ENCODE results near the gene GLRX3. TPM values are rescaled to one million over a fixed set of nuclear protein-coding genes. Genes with fewer than 3 reads are reported as not detected.

The GLRX3 gene
- total and polyA plus RNA-seq, 2 of the 13 experiments (the other 11 are each of a cell fraction or from before 2014, with no cell fraction given), result 91.4 to 135 TPM

- peak; percentile 87; the same call in 1 of the 2 replicates for TF ChIP-seq TGIF2 (CRISPR knock-in tag; IDR thresholded peaks at IDR 0.05)
- TF ChIP-seq ZHX2 (IDR thresholded peaks at IDR 0.05; ENCODE audit: low read depth), result 0 out of 2 replicates have a peak, but pooled peaks have one; percentile 6
- TF ChIP-seq ZHX2 (CRISPR knock-in tag; IDR thresholded peaks at IDR 0.05; ENCODE audit: borderline replicate concordance), result no peak
- no peak for TF ChIP-seq LCORL (IDR thresholded peaks at IDR 0.05)
- peak; percentile 3; the same call in 1 of the 2 replicates for TF ChIP-seq LCORL (CRISPR knock-in tag; IDR thresholded peaks at IDR 0.05)
- no peak for TF ChIP-seq FOXA3 (CRISPR knock-in tag; IDR thresholded peaks at IDR 0.05)
- TF ChIP-seq MIXL1 (CRISPR knock-in tag; IDR thresholded peaks at IDR 0.05), result peak; percentile 6; the same call in 1 of the 2 replicates
- TF ChIP-seq, protein P1, sequence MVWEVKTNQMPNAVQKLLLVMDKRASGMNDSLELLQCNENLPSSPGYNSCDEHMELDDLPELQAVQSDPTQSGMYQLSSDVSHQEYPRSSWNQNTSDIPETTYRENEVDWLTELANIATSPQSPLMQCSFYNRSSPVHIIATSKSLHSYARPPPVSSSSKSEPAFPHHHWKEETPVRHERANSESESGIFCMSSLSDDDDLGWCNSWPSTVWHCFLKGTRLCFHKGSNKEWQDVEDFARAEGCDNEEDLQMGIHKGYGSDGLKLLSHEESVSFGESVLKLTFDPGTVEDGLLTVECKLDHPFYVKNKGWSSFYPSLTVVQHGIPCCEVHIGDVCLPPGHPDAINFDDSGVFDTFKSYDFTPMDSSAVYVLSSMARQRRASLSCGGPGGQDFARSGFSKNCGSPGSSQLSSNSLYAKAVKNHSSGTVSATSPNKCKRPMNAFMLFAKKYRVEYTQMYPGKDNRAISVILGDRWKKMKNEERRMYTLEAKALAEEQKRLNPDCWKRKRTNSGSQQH (CRISPR knock-in tag; IDR thresholded peaks at IDR 0.05; ENCODE audit: low read depth), result peak; percentile 73
- peak; percentile 47; the same call in 1 of the 2 replicates for TF ChIP-seq ZSCAN25 (CRISPR knock-in tag; IDR thresholded peaks at IDR 0.05)
- TF ChIP-seq, protein P2, sequence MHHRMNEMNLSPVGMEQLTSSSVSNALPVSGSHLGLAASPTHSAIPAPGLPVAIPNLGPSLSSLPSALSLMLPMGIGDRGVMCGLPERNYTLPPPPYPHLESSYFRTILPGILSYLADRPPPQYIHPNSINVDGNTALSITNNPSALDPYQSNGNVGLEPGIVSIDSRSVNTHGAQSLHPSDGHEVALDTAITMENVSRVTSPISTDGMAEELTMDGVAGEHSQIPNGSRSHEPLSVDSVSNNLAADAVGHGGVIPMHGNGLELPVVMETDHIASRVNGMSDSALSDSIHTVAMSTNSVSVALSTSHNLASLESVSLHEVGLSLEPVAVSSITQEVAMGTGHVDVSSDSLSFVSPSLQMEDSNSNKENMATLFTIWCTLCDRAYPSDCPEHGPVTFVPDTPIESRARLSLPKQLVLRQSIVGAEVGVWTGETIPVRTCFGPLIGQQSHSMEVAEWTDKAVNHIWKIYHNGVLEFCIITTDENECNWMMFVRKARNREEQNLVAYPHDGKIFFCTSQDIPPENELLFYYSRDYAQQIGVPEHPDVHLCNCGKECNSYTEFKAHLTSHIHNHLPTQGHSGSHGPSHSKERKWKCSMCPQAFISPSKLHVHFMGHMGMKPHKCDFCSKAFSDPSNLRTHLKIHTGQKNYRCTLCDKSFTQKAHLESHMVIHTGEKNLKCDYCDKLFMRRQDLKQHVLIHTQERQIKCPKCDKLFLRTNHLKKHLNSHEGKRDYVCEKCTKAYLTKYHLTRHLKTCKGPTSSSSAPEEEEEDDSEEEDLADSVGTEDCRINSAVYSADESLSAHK (CRISPR knock-in tag; IDR thresholded peaks at IDR 0.05; ENCODE audit: borderline replicate concordance), result no peak
- TF ChIP-seq, protein P3, sequence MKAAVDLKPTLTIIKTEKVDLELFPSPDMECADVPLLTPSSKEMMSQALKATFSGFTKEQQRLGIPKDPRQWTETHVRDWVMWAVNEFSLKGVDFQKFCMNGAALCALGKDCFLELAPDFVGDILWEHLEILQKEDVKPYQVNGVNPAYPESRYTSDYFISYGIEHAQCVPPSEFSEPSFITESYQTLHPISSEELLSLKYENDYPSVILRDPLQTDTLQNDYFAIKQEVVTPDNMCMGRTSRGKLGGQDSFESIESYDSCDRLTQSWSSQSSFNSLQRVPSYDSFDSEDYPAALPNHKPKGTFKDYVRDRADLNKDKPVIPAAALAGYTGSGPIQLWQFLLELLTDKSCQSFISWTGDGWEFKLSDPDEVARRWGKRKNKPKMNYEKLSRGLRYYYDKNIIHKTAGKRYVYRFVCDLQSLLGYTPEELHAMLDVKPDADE (CRISPR knock-in tag; IDR thresholded peaks at IDR 0.05), result peak; percentile 80; the same call in 1 of the 2 replicates
- 0 out of 2 replicates have a peak, but pooled peaks have one; percentile 20 for TF ChIP-seq ZNF567 (CRISPR knock-in tag; IDR thresholded peaks at IDR 0.05; ENCODE audit: borderline replicate concordance)
- peak; percentile 13; the same call in 1 of the 2 replicates for TF ChIP-seq ZNF235 (CRISPR knock-in tag; IDR thresholded peaks at IDR 0.05; ENCODE audit: borderline replicate concordance)
- TF ChIP-seq, protein P4, sequence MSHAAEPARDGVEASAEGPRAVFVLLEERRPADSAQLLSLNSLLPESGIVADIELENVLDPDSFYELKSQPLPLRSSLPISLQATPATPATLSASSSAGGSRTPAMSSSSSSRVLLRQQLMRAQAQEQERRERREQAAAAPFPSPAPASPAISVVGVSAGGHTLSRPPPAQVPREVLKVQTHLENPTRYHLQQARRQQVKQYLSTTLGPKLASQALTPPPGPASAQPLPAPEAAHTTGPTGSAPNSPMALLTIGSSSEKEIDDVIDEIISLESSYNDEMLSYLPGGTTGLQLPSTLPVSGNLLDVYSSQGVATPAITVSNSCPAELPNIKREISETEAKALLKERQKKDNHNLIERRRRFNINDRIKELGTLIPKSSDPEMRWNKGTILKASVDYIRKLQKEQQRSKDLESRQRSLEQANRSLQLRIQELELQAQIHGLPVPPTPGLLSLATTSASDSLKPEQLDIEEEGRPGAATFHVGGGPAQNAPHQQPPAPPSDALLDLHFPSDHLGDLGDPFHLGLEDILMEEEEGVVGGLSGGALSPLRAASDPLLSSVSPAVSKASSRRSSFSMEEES (CRISPR knock-in tag; IDR thresholded peaks at IDR 0.05), result no peak
- no peak for TF ChIP-seq SIX4 (CRISPR knock-in tag; IDR thresholded peaks at IDR 0.05)
Observed at GRCh38 chr10:130110246-130111112, 25.7 kb upstream of the GLRX3 start, which contains the start of gene C10orf143 (continued).

All from HepG2 (cell line).